Astrocyte (in vitro differentiated cells and primary cell): ENCODE results near the gene CSKMT. TPM values are rescaled to one million over a fixed set of nuclear protein-coding genes. Genes with fewer than 3 reads are reported as not detected.

Source experiments
- DNase-seq: peaks from one replicate; pipeline ENCODE4 v3.0.0-alpha.2; 2010; ENCODE audit warnings: low read depth
- FAIRE-seq: peaks from 2 replicates; lab custom pipeline; 2011; peaks lifted over from hg19 to GRCh38; lab: Jason Lieb, UNC
- H2AFZ ChIP-seq: 2 replicates; pipeline ENCODE4 v1.6.0; 2012; ENCODE audit warnings: low read depth, low read length, inconsistent platforms
- H3K27ac ChIP-seq: 2 replicates; pipeline ENCODE4 v1.5.1; 2011; ENCODE audit warnings: low read depth, low read length, inconsistent platforms
- H3K27me3 ChIP-seq: 2 replicates; pipeline ENCODE4 v1.6.0; 2011; ENCODE audit warnings: low read length, inconsistent platforms; ENCODE audit not compliant: insufficient read depth
- H3K36me3 ChIP-seq: 2 replicates; pipeline ENCODE4 v1.5.1; 2011; ENCODE audit warnings: low read length, inconsistent platforms; ENCODE audit not compliant: insufficient read depth
- H3K4me1 ChIP-seq: 2 replicates; pipeline ENCODE4 v1.5.1; 2011; ENCODE audit warnings: low read length, inconsistent platforms; ENCODE audit not compliant: insufficient read depth
- H3K4me2 ChIP-seq: 2 replicates; pipeline ENCODE4 v1.6.0; 2012; ENCODE audit warnings: low read length, inconsistent platforms
- H3K4me3 ChIP-seq: 2 replicates; pipeline ENCODE4 v1.5.1; 2011; ENCODE audit warnings: low read depth, mild to moderate bottlenecking, low read length, inconsistent platforms; ENCODE audit not compliant: insufficient read depth
- H3K79me2 ChIP-seq: 2 replicates; pipeline ENCODE4 v1.6.0; 2012; ENCODE audit warnings: mild to moderate bottlenecking, low read length, inconsistent platforms; ENCODE audit not compliant: insufficient read depth
- H3K9ac ChIP-seq: 2 replicates; pipeline ENCODE4 v1.6.0; 2012; ENCODE audit warnings: mild to moderate bottlenecking, low read length, inconsistent platforms
- H3K9me3 ChIP-seq: 2 replicates; pipeline ENCODE4 v1.5.1; 2012; ENCODE audit warnings: low read depth, mild to moderate bottlenecking, low read length, inconsistent platforms; ENCODE audit not compliant: insufficient read depth
- H4K20me1 ChIP-seq: 2 replicates; pipeline ENCODE4 v1.6.0; 2012; ENCODE audit warnings: low read length, inconsistent platforms; ENCODE audit not compliant: insufficient read depth
- H3K27ac Mint-ChIP-seq: one replicate; pipeline ENCODE4 v1.8.0; 2021; ENCODE audit warnings: mild to moderate bottlenecking, mixed read lengths; ENCODE audit not compliant: unreplicated experiment
- H3K27me3 Mint-ChIP-seq: one replicate; pipeline ENCODE4 v1.8.0; 2021; ENCODE audit warnings: low read depth, mixed read lengths; ENCODE audit not compliant: unreplicated experiment
- H3K36me3 Mint-ChIP-seq: one replicate; pipeline ENCODE4 v1.8.0; 2021; ENCODE audit warnings: low read depth, mixed read lengths; ENCODE audit not compliant: unreplicated experiment
- H3K4me1 Mint-ChIP-seq: one replicate; pipeline ENCODE4 v1.8.0; 2021; ENCODE audit warnings: low read depth, mixed read lengths; ENCODE audit not compliant: unreplicated experiment
- H3K4me3 Mint-ChIP-seq: one replicate; pipeline ENCODE4 v1.8.0; 2021; ENCODE audit warnings: mild to moderate bottlenecking, moderate library complexity, mixed read lengths; ENCODE audit not compliant: unreplicated experiment
- H3K9me3 Mint-ChIP-seq: one replicate; pipeline ENCODE4 v1.8.0; 2021; ENCODE audit warnings: mild to moderate bottlenecking, mixed read lengths; ENCODE audit not compliant: unreplicated experiment
- CTCF ChIP-seq: IDR thresholded peaks from 2 replicates; pipeline ENCODE4 v1.5.1; 2011; ENCODE audit warnings: low read depth, mild to moderate bottlenecking, inconsistent platforms, low read length, moderate library complexity; ENCODE audit not compliant: insufficient read depth
- EZH2 ChIP-seq: IDR thresholded peaks from 2 replicates; pipeline ENCODE4 v1.6.1; 2012; ENCODE audit warnings: mild to moderate bottlenecking, low read length, inconsistent platforms; ENCODE audit not compliant: insufficient read depth
- total RNA-seq: library from RNA; stranded (reverse); gene quantifications from 2 replicates; pipeline ENCODE4 v1.2.1, GENCODE V29; 2021

CSKMT gene
- total RNA-seq, 1 donor from 2014 or later, result 23.3 TPM

GRCh38 chr11:62705880-62706849 lies 41.1 kb downstream of the CSKMT start:
- no peak for FAIRE-seq
- peak overlapping the region; percentile 93 for H3K27ac Mint-ChIP-seq
- TF ChIP-seq CTCF (no peak), EZH2 (no peak)

GRCh38 chr11:62706850-62707247 lies 41.7 kb downstream of the CSKMT start:
- no peak for DNase-seq
- Histone ChIP-seq H3K4me3 (peak overlapping the region; percentile 59), H3K79me2 (peaks cover 5% of the 10 kb centered on the region), H3K9ac (peak overlapping the region; percentile 65), H3K27me3 (no peaks in the 10 kb centered on the region), H3K36me3 (peaks cover 17% of the 10 kb centered on the region), H3K4me2 (peak overlapping the region; percentile 94), H3K4me1 (peaks cover 34% of the 10 kb centered on the region), H4K20me1 (no peaks in the 10 kb centered on the region), H3K9me3 (no peaks in the 10 kb centered on the region), H3K27ac (peak overlapping the region; percentile 48), H2AFZ (no peak overlapping the region)
- Mint-ChIP-seq H3K36me3 (peaks cover 15% of the 10 kb centered on the region), H3K4me1 (peaks cover 28% of the 10 kb centered on the region), H3K9me3 (no peaks in the 10 kb centered on the region), H3K27ac (peak overlapping the region; percentile 93), H3K27me3 (no peaks in the 10 kb centered on the region), H3K4me3 (peak overlapping the region; percentile 85)
- FAIRE-seq, result no peak
- no peak for TF ChIP-seq CTCF
- no peak for TF ChIP-seq EZH2

More at GRCh38 chr11:62705880-62706849, 41.1 kb downstream of the CSKMT start:
- Histone ChIP-seq H3K27ac (peak overlapping the region; percentile 70), H3K4me2 (peak overlapping the region; percentile 94), H3K4me1 (peaks cover 34% of the 10 kb centered on the region), H3K36me3 (peaks cover 14% of the 10 kb centered on the region), H3K4me3 (peak overlapping the region; percentile 77), H3K79me2 (peaks cover 5% of the 10 kb centered on the region), H3K9ac (peak overlapping the region; percentile 86), H3K9me3 (no peaks in the 10 kb centered on the region), H2AFZ (peak overlapping the region; percentile 50), H3K27me3 (no peaks in the 10 kb centered on the region), H4K20me1 (no peaks in the 10 kb centered on the region)
- no peaks in the 10 kb centered on the region for H3K9me3 Mint-ChIP-seq
- H3K4me3 Mint-ChIP-seq, result peak overlapping the region; percentile 87
- H3K4me1 Mint-ChIP-seq, result peaks cover 28% of the 10 kb centered on the region
- peak; percentile 85 for DNase-seq
- peaks cover 15% of the 10 kb centered on the region for H3K36me3 Mint-ChIP-seq
- H3K27me3 Mint-ChIP-seq, result no peaks in the 10 kb centered on the region
